HEK293T (cell line): ENCODE data around the gene DDX39B.

Experiments used
- CTCF ChIA-PET: fragments of 350-600 bp; formaldehyde crosslinking; extraction: SDS; loops from one replicate; lab custom pipeline; 2021; ENCODE audit warnings: antibody characterized with exemption, inconsistent platforms; lab: Yijun Ruan, JAX
- POLR2A ChIA-PET: fragments of 350-600 bp; formaldehyde crosslinking; extraction: SDS; loops from one replicate; lab custom pipeline; 2020; ENCODE audit warnings: antibody characterized with exemption, inconsistent platforms; lab: Yijun Ruan, JAX
- DNase-seq: peaks from one replicate; pipeline ENCODE4 v3.0.0; 2012; ENCODE audit warnings: mixed read lengths; ENCODE audit errors: extremely low spot score
- ARNT ChIP-seq: fragments of 450-650 bp; IDR thresholded peaks from 2 replicates; pipeline ENCODE4 v1.6.1; 2017; ENCODE audit warnings: mild to moderate bottlenecking
- BHLHE40 ChIP-seq: fragments of 450-650 bp; IDR thresholded peaks from 2 replicates; pipeline ENCODE4 v1.6.1; 2016; ENCODE audit warnings: mild to moderate bottlenecking, moderate library complexity, borderline replicate concordance
- CTBP1 ChIP-seq: fragments of 450-650 bp; IDR thresholded peaks from 2 replicates; pipeline ENCODE4 v1.6.1; 2016; ENCODE audit warnings: borderline replicate concordance
- ELF4 ChIP-seq: fragments of 450-650 bp; IDR thresholded peaks from 2 replicates; pipeline ENCODE4 v1.6.1; 2017; ENCODE audit warnings: antibody characterized with exemption
- FOXA1 ChIP-seq: fragments of 450-650 bp; IDR thresholded peaks from 2 replicates; pipeline ENCODE4 v1.6.1; 2016; ENCODE audit warnings: mild to moderate bottlenecking
- FOXK2 ChIP-seq: fragments of 450-650 bp; IDR thresholded peaks from 2 replicates; pipeline ENCODE4 v1.6.1; 2016; ENCODE audit warnings: mild to moderate bottlenecking
- FOXM1 ChIP-seq: fragments of 450-650 bp; IDR thresholded peaks from 2 replicates; pipeline ENCODE4 v1.6.1; 2017; ENCODE audit warnings: mild to moderate bottlenecking, borderline replicate concordance
- HDGF ChIP-seq: fragments of 450-650 bp; IDR thresholded peaks from 2 replicates; pipeline ENCODE4 v1.6.1; 2017; ENCODE audit warnings: antibody characterized with exemption, borderline replicate concordance
- L3MBTL2 ChIP-seq: fragments of 450-650 bp; conservative IDR thresholded peaks from 2 replicates; pipeline ENCODE4 v1.6.1; 2016; ENCODE audit warnings: mild to moderate bottlenecking
- LEF1 ChIP-seq: fragments of 450-650 bp; IDR thresholded peaks from 2 replicates; pipeline ENCODE4 v1.6.1; 2017; ENCODE audit warnings: mild to moderate bottlenecking, borderline replicate concordance
- NFRKB ChIP-seq: fragments of 450-650 bp; IDR thresholded peaks from 2 replicates; pipeline ENCODE4 v1.6.1; 2016; ENCODE audit warnings: mild to moderate bottlenecking, moderate library complexity
- SP1 ChIP-seq: fragments of 450-650 bp; IDR thresholded peaks from 2 replicates; pipeline ENCODE4 v1.6.1; 2017
- SUZ12 ChIP-seq: fragments of 450-650 bp; IDR thresholded peaks from 2 replicates; pipeline ENCODE4 v1.6.1; 2016; ENCODE audit warnings: mild to moderate bottlenecking
- TARDBP ChIP-seq: fragments of 450-650 bp; IDR thresholded peaks from 2 replicates; pipeline ENCODE4 v1.6.1; 2016
- ZNF384 ChIP-seq: fragments of 450-650 bp; IDR thresholded peaks from 2 replicates; pipeline ENCODE4 v1.6.1; 2016
- TF ChIP-seq, protein P1 (sequence below): fragments of 450-650 bp; IDR thresholded peaks from 2 replicates; pipeline ENCODE4 v1.6.1; 2016

DDX39B gene

DNA sequence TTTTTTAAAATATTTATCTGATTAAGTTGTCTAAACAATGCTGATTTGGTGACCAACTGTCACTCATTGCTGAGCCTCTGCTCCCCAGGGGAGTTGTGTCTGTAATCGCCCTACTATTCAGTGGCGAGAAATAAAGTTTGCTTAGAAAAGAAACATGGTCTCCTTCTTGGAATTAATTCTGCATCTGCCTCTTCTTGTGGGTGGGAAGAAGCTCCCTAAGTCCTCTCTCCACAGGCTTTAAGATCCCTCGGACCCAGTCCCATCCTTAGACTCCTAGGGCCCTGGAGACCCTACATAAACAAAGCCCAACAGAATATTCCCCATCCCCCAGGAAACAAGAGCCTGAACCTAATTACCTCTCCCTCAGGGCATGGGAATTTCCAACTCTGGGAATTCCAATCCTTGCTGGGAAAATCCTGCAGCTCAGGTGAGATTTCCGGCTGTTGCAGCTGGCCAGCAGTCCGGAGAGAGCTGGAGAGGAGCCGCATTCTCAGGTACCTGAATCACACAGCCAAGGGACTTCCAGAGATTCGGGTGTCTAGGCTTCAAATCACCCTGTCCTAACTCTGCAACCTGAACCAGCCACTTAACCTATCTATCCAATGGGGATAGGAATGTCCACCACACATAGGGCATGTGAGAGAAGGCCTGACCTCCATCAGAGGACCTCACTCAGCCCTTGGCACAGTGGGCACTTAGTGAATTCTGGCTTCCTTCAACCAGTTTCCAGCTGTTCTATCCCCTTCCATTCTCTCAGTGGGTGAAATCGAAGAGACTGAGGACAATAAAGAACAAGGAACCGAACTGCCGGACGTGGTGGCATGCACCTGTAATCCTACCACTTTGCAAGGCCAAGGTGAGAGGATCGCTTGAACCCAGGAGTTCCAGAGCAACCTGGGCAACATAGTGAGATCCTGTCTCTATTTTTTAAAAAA, 36.6 kb upstream of the DDX39B start:
- no peak for DNase-seq
- CTCF ChIA-PET: interaction anchor here (1.3 to 13.5 kb wide), 2 partner anchors 8 to 18 kb away, joined by 4 to 149 read pairs; partner anchors contain the start of genes LST1 and NCR3

DNA sequence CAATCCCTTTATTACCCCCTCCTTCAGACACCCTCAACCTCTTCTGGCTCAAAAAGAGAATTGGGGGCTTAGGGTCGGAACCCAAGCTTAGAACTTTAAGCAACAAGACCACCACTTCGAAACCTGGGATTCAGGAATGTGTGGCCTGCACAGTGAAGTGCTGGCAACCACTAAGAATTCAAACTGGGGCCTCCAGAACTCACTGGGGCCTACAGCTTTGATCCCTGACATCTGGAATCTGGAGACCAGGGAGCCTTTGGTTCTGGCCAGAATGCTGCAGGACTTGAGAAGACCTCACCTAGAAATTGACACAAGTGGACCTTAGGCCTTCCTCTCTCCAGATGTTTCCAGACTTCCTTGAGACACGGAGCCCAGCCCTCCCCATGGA, 35.8 kb upstream of the DDX39B start:
- DNase-seq: no peak
- CTCF ChIA-PET: interaction anchor here (1.3 to 13.5 kb wide), 2 partner anchors 9 to 19 kb away, joined by 4 to 149 read pairs; partner anchors contain the start of genes LST1 and NCR3
- POLR2A ChIA-PET: interaction anchor here (0.8 to 1.3 kb wide), 3 partner anchors 11 to 30 kb away, joined by 3 read pairs; partner anchors contain the start of gene NFKBIL1
- TF ChIP-seq FOXA1 (no peak), SUZ12 (no peak), FOXK2 (no peak), NFRKB (no peak), ZNF384 (no peak)

More for the DNA sequence above, 36.6 kb upstream of the DDX39B start:
- TF ChIP-seq FOXA1 (no peak), NFRKB (no peak), BHLHE40 (no peak), ELF4 (no peak), TARDBP (no peak)
- POLR2A ChIA-PET: interaction anchor here (0.8 to 1.3 kb wide), 3 partner anchors 12 to 31 kb away, joined by 3 read pairs; partner anchors contain the start of gene NFKBIL1

DNA sequence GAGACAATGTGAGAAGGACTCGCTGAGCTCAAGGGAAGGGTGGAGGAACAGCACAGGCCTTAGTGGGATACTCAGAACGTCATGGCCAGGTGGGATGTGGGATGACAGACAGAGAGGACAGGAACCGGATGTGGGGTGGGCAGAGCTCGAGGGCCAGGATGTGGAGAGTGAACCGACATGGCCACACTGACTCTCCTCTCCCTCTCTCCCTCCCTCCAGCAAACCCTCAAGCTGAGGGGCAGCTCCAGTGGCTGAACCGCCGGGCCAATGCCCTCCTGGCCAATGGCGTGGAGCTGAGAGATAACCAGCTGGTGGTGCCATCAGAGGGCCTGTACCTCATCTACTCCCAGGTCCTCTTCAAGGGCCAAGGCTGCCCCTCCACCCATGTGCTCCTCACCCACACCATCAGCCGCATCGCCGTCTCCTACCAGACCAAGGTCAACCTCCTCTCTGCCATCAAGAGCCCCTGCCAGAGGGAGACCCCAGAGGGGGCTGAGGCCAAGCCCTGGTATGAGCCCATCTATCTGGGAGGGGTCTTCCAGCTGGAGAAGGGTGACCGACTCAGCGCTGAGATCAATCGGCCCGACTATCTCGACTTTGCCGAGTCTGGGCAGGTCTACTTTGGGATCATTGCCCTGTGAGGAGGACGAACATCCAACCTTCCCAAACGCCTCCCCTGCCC, 35.2 kb upstream of the DDX39B start:
- TF ChIP-seq SP1: no peak
- no peak for TF ChIP-seq SUZ12
- TF ChIP-seq, protein P1, sequence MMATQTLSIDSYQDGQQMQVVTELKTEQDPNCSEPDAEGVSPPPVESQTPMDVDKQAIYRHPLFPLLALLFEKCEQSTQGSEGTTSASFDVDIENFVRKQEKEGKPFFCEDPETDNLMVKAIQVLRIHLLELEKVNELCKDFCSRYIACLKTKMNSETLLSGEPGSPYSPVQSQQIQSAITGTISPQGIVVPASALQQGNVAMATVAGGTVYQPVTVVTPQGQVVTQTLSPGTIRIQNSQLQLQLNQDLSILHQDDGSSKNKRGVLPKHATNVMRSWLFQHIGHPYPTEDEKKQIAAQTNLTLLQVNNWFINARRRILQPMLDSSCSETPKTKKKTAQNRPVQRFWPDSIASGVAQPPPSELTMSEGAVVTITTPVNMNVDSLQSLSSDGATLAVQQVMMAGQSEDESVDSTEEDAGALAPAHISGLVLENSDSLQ: no peak
- no peak for TF ChIP-seq L3MBTL2
- TF ChIP-seq FOXA1: no peak
- TF ChIP-seq ZNF384: no peak
- no peak for TF ChIP-seq FOXK2
- TF ChIP-seq BHLHE40: no peak
- TF ChIP-seq TARDBP: no peak
- TF ChIP-seq FOXM1: no peak
- no peak for TF ChIP-seq ELF4
- TF ChIP-seq ARNT: no peak
- TF ChIP-seq LEF1: no peak
- CTCF ChIA-PET: interaction anchor here (0.5 to 13.5 kb wide), 5 partner anchors 9 to 1166 kb away, joined by 3 to 149 read pairs (median 4); partner anchors contain the start of genes LST1 and NCR3
- no peak for DNase-seq
- POLR2A ChIA-PET: interaction anchor here (0.6 to 1.0 kb wide), 2 partner anchors 8 to 30 kb away, joined by 3 read pairs; partner anchors contain the start of gene NFKBIL1

DNA sequence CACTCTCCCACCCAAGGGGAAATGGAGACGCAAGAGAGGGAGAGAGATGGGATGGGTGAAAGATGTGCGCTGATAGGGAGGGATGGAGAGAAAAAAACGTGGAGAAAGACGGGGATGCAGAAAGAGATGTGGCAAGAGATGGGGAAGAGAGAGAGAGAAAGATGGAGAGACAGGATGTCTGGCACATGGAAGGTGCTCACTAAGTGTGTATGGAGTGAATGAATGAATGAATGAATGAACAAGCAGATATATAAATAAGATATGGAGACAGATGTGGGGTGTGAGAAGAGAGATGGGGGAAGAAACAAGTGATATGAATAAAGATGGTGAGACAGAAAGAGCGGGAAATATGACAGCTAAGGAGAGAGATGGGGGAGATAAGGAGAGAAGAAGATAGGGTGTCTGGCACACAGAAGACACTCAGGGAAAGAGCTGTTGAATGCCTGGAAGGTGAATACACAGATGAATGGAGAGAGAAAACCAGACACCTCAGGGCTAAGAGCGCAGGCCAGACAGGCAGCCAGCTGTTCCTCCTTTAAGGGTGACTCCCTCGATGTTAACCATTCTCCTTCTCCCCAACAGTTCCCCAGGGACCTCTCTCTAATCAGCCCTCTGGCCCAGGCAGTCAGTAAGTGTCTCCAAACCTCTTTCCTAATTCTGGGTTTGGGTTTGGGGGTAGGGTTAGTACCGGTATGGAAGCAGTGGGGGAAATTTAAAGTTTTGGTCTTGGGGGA, 34.3 kb upstream of the DDX39B start:
- ChIA-PET CTCF (interaction anchor here (0.6 to 13.5 kb wide), 4 partner anchors 11 to 1165 kb away, joined by 3 to 149 read pairs (median 7); partner anchors contain the start of genes LST1 and NCR3), POLR2A (interaction anchor here (0.6 to 3.2 kb wide), 4 partner anchors 9 to 34 kb away, joined by 3 to 13 read pairs (median 3); partner anchors contain the start of genes DDX39B and NFKBIL1)
- TF ChIP-seq ELF4: no peak
- TF ChIP-seq CTBP1: no peak
- TF ChIP-seq NFRKB: no peak
- TF ChIP-seq FOXM1: no peak
- TF ChIP-seq FOXK2: no peak
- TF ChIP-seq ARNT: no peak
- TF ChIP-seq HDGF: no peak
- no peak for TF ChIP-seq TARDBP
- TF ChIP-seq FOXA1: no peak
- no peak for TF ChIP-seq BHLHE40
- no peak for DNase-seq

DNA sequence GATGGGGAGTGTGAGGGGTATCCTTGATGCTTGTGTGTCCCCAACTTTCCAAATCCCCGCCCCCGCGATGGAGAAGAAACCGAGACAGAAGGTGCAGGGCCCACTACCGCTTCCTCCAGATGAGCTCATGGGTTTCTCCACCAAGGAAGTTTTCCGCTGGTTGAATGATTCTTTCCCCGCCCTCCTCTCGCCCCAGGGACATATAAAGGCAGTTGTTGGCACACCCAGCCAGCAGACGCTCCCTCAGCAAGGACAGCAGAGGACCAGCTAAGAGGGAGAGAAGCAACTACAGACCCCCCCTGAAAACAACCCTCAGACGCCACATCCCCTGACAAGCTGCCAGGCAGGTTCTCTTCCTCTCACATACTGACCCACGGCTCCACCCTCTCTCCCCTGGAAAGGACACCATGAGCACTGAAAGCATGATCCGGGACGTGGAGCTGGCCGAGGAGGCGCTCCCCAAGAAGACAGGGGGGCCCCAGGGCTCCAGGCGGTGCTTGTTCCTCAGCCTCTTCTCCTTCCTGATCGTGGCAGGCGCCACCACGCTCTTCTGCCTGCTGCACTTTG, 33.6 kb upstream of the DDX39B start, which contains the start of gene TNF:
Gene TNF (plus strand): TSS at position 231 of the 567 bp plus-strand sequence. CDS start 177 bp downstream, at position 408.
- CTCF ChIA-PET: interaction anchor here (1.6 to 13.5 kb wide), 2 partner anchors 12 to 21 kb away, joined by 8 to 149 read pairs; partner anchors contain the start of genes LST1 and NCR3
- POLR2A ChIA-PET: interaction anchor here (3.2 kb wide), 1 partner anchor 34 kb away, joined by 13 read pairs; the partner anchor contains the start of gene DDX39B
- DNase-seq: no peak
- TF ChIP-seq, protein P1: no peak
- TF ChIP-seq ELF4: no peak
- no peak for TF ChIP-seq FOXM1
- TF ChIP-seq FOXA1: no peak
- TF ChIP-seq LEF1: no peak
- no peak for TF ChIP-seq L3MBTL2
- no peak for TF ChIP-seq BHLHE40
- TF ChIP-seq HDGF: no peak
- no peak for TF ChIP-seq ARNT
- TF ChIP-seq TARDBP: no peak
- TF ChIP-seq SP1: no peak
- TF ChIP-seq CTBP1: no peak
- TF ChIP-seq NFRKB: no peak
- TF ChIP-seq SUZ12: no peak
- TF ChIP-seq ZNF384: no peak
- no peak for TF ChIP-seq FOXK2
